ENCODE results near the gene STARD9. TPM values are rescaled to one million over a fixed set of nuclear protein-coding genes. Genes with fewer than 3 reads are reported as not detected.
"Not testable (repeated sequence)": the region's sequence is repeated elsewhere in the genome, so short reads cannot be mapped to it uniquely, and the experiment has no call there.

Gene STARD9
- total RNA-seq, 1 donor from 2014 or later: 5.1 TPM

GRCh38 chr15:42590619-42591237, 15.3 kb downstream of the STARD9 start:
- DNase-seq: no peak

- DNase-seq: no peak
These were observed 16.0 kb downstream of the STARD9 start for GRCh38 chr15:42591238-42591934.

- DNase-seq: no peak
These were observed 17.3 kb downstream of the STARD9 start for GRCh38 chr15:42592716-42593115.

GRCh38 chr15:42593143-42593542, 17.7 kb downstream of the STARD9 start:
- no peak for DNase-seq

- DNase-seq: no peak
These were observed 18.7 kb downstream of the STARD9 start for GRCh38 chr15:42594095-42594494.

GRCh38 chr15:42595626-42596240, 20.3 kb downstream of the STARD9 start:
- no peak for DNase-seq

- DNase-seq: not testable (repeated sequence)
These were observed 25.9 kb downstream of the STARD9 start for GRCh38 chr15:42601316-42601715.

GRCh38 chr15:42602501-42602900, 27.1 kb downstream of the STARD9 start:
- DNase-seq: no peak

GRCh38 chr15:42603978-42604377, 28.6 kb downstream of the STARD9 start:
- DNase-seq: no peak

GRCh38 chr15:42604894-42605744, 29.7 kb downstream of the STARD9 start:
- no peak for DNase-seq

GRCh38 chr15:42605796-42606195, 30.4 kb downstream of the STARD9 start:
- no peak for DNase-seq

GRCh38 chr15:42608110-42608531, 32.7 kb downstream of the STARD9 start:
- DNase-seq: no peak

GRCh38 chr15:42608752-42609488, 33.5 kb downstream of the STARD9 start:
- no peak for DNase-seq

GRCh38 chr15:42611532-42611931, 36.1 kb downstream of the STARD9 start:
- no peak for DNase-seq

- no peak for DNase-seq
These were observed 37.0 kb downstream of the STARD9 start for GRCh38 chr15:42612367-42612912.

GRCh38 chr15:42616107-42616506, 40.7 kb downstream of the STARD9 start:
- DNase-seq: no peak

- no peak for DNase-seq
These were observed 44.4 kb downstream of the STARD9 start for GRCh38 chr15:42619656-42620371.

GRCh38 chr15:42621386-42621785, 46.0 kb downstream of the STARD9 start:
- no peak for DNase-seq

GRCh38 chr15:42621996-42622925, 46.9 kb downstream of the STARD9 start:
- no peak for DNase-seq

- DNase-seq: peak; percentile 3
These were observed 48.5 kb downstream of the STARD9 start for GRCh38 chr15:42623951-42624350.

All from occipital lobe (tissue), 2 donors.